NOMO-1 treated with DMSO at 0.1 percent for 48 hours (cell line): ENCODE results near the gene ACOT8.
"Not testable (repeated sequence)": the region's sequence is repeated elsewhere in the genome, so short reads cannot be mapped to it uniquely, and the experiment has no call there.

Experiments
- DNase-seq: peaks from one replicate; lab custom pipeline; 2025; ENCODE audit not compliant: unreplicated experiment; lab: John Stamatoyannopoulos, UW

Gene ACOT8

GRCh38 chr20:45857114-45857881, at the start of gene ACOT8, which contains the start of gene ZSWIM3:
Gene ACOT8 (minus strand): TSS chr20:45857392. CDS start chr20:45857315, 77 bp downstream.
Gene ZSWIM3 (plus strand): TSS chr20:45857614. CDS start chr20:45857826, 212 bp downstream.
- peak; percentile 99 for DNase-seq

GRCh38 chr20:45905505-45906079, 48.4 kb upstream of the ACOT8 start:
- DNase-seq: no peak

- DNase-seq: no peak
Observed at GRCh38 chr20:45904583-45905504, 47.7 kb upstream of the ACOT8 start.

GRCh38 chr20:45902199-45902701, 45.1 kb upstream of the ACOT8 start:
- no peak for DNase-seq

- not testable (repeated sequence) for DNase-seq
Observed at GRCh38 chr20:45901332-45901731, 44.1 kb upstream of the ACOT8 start.

- DNase-seq: no peak
Observed at GRCh38 chr20:45899046-45899835, 42.0 kb upstream of the ACOT8 start.

- no peak for DNase-seq
Observed at GRCh38 chr20:45898285-45898684, 41.1 kb upstream of the ACOT8 start.

GRCh38 chr20:45897692-45898091, 40.5 kb upstream of the ACOT8 start:
- no peak for DNase-seq

GRCh38 chr20:45897289-45897688, 40.1 kb upstream of the ACOT8 start:
- no peak for DNase-seq

GRCh38 chr20:45896641-45897161, 39.5 kb upstream of the ACOT8 start:
- DNase-seq: no peak

GRCh38 chr20:45894797-45895196, 37.6 kb upstream of the ACOT8 start:
- DNase-seq: no peak

GRCh38 chr20:45893831-45894230, 36.6 kb upstream of the ACOT8 start:
- no peak for DNase-seq

GRCh38 chr20:45892828-45893500, 35.8 kb upstream of the ACOT8 start:
- no peak for DNase-seq

GRCh38 chr20:45892049-45892825, 35.0 kb upstream of the ACOT8 start:
- DNase-seq: peak; percentile 66

- DNase-seq: peak; percentile 77
Observed at GRCh38 chr20:45890985-45891983, 34.1 kb upstream of the ACOT8 start, which contains the start of the genes CTSA and NEURL2. Gene CTSA (plus strand): TSS chr20:45891335. CDS start chr20:45891569, 234 bp downstream. Gene NEURL2 (minus strand): TSS chr20:45891208. CDS start chr20:45890991, 217 bp downstream.

- peak; percentile 46 for DNase-seq
Observed at GRCh38 chr20:45890077-45890984, 33.1 kb upstream of the ACOT8 start.
